Activated gamma-delta T cell treated with Interleukin-2 at 50 U/mL for 16 hours (primary cell): ENCODE data around the gene CIB2.
"Not testable (repeated sequence)": the region's sequence is repeated elsewhere in the genome, so short reads cannot be mapped to it uniquely, and the experiment has no call there.

Experiments
- DNase-seq: peaks from one replicate; pipeline ENCODE4 v3.0.0-alpha.2; 2020

The CIB2 gene

DNA sequence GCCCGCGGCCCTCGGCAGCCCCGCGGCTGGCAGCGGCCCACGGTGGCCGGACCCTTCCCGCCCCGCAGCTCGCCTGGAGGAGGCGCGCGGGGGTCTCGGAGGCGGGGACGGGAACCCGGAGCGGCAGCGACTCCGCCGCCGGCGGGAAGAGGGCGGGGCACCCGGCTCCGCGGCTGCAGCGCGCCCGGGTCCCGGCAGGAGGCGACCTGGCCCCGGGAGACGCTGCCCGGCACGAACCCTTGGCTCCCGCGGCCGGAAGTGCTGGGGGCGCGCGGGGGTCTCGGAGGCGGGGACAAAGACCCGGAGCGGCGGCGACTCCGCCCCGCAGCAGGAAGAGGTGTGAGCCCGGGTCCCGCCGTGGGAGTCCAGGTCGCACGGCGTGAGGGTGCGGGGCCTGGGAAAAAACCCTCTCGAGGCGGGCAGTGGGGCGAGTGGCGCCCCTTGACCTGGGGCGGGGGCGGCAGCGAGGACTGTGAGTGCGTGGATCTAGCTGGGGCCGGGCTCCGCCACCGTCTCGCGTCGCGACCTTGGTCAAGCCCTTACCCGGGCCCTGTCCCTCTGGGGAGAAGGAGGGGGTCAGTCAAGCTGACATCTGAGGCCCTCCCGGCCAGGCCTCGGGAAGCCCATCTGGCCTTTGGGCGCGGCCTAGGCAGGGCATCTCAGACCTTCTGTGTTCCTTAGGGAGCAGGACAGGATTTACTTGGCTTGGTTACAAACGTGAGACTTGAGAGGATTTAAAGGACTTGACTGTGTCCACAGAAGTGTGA, at the start of gene CIB2:
CIB2 (minus strand) TSS at position 151 of the 767 bp plus-strand sequence. CDS start 230 bp downstream, outside the sequence.
- DNase-seq: peak; percentile 71

GRCh38 chr15:78179906-78180305, 48.7 kb upstream of the CIB2 start:
- no peak for DNase-seq

- DNase-seq: no peak
Observed at GRCh38 chr15:78179286-78179840, 48.1 kb upstream of the CIB2 start.

GRCh38 chr15:78178064-78178463, 46.8 kb upstream of the CIB2 start:
- no peak for DNase-seq

DNA sequence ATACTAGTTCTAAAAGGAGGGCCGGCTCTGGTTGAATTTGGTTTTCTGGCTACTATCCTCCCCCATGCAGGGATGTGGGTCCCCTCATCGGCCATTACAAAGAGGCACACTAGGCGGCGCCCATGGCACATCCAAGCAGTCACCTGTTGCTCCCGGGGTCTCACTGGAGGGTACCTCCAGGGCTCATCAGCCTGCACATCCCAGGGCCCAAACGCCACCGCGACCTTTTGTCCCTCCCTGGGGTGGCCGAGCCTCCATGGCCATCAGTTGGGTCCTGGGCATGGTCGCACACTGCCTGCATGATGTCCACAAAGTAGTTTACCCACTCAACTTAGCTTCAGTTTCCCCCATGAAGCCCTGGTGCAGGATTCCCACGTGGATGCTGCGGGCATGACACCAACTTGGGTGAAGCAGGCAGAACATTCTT, 46.2 kb upstream of the CIB2 start:
- DNase-seq: peak; percentile 19

DNA sequence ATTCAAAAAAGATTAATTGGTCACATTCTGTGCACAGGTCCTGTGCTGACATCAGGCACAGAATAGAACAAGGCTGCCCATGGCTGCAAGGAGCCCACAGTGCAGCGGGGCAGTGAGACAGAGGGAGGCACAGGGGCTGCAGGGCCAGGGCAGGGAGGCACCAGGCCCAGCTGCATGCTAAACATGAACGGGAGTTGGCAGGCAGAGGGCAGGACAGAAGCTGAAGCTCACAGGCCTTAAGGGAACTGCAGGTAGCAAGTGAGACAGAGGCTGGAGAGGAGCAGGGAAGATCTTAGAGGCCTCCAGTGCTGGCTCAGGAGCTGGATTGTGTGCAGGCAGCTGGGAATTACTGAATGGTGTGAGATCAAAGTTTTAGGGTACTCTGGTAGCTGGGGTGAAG, 44.1 kb upstream of the CIB2 start:
- no peak for DNase-seq

DNA sequence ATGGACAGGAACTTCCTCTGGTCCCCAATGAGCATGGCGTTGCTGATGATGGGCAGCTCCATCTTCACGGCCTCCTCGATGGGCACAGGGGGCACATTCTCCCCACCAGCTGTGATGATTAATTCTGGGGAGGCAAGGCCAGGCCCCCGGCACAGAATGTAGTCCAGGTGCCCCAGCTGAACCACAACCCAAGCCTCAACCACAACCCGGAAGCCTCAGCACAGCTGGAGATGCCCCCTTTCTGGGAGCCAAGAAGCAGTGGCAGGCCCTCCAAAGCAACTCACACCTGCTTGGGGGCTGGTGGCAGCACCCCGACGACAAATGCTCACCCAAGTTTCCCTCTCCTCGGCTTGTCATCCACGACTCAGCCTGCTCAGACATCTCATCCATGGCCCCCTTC, 43.2 kb upstream of the CIB2 start:
- no peak for DNase-seq

DNA sequence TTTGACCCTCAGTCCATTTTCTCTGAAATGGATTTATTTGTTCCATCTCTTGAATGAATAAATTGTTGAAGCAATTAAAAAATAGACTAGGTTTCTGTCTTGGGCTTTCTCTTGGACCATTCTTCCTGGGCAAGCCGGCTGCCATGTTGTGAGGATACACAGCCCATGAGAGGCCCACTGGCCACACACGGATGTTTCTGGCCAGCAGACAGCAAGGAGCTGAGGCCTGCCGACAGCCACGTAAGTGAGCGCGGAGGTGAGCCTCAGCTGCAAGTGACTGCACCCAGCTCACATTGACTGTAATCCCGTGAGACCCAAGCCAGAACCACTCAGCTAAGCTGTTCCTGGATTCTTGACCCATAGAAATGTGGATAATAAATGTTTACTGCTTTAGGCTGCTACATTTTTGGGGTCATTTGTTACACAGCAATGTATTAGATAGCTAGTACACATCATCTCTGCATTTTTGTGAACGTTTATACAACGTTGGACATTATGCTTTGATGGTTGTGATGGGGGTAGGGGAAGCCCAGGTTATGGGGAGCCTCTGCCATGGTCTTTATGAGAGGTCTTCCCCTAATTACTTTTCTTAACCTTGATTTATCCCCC, 40.7 kb upstream of the CIB2 start:
- no peak for DNase-seq

DNA sequence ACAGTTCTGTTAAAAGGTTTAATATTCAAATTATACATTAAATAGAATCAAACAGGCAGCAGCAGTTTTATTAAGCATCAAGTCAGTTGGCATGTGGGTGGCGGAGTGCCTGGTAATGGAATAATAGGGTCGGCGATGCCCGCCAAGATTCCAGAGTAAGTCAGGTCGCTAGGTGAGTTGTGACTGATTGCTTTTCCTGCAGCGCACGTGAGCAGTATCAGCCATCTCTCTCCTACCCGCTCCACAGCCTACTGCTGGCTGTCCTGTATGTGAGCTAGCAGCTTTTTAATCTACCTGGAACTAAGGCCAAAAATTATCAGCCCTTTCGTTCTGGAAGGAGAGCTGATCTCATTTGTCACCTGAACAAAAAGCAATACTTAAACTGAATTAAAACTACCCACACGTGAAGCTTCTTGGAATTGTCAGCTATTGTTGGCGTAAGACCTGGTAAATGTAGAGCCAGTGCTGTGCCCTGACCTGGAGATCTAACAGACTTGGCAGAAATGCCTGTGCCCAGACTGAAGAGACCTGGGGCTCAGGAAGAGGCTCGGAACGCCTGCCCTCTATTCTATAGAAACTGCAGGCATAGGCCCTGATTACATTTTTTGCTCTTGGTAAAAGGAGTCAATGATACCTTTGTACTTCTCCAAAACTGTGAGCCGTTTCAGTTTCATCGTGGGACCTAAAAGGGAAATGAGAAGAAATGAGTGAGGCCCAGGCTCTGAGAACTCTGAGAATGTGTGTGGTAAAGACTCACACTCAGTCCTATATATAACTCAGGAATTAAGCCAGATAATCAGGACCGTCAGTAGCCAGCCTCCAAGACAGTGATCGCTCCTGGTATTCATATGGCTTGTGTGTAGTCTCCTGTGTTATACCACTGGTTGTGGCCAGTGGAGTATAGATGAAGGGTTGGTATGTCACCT, 39.9 kb upstream of the CIB2 start:
- no peak for DNase-seq

DNA sequence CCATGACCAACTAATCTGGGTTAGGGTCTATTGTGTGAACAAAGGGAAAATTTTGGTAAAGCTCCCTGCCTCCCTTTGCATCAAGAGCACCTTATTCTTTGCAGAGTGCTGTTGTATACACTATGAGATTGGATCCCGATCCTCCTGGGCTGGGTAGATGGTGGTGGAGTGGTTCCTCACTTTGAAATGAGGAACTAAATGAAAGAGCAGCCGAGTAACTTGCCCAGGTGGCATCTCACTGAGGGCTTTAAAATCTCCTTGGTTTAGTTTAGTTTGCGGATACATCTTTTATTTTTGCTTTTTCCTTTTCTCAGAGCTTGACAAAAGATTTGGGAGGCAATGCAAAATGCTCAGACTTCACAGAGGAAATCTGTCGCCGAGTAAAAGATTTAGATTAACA, 37.4 kb upstream of the CIB2 start:
- DNase-seq: no peak

DNA sequence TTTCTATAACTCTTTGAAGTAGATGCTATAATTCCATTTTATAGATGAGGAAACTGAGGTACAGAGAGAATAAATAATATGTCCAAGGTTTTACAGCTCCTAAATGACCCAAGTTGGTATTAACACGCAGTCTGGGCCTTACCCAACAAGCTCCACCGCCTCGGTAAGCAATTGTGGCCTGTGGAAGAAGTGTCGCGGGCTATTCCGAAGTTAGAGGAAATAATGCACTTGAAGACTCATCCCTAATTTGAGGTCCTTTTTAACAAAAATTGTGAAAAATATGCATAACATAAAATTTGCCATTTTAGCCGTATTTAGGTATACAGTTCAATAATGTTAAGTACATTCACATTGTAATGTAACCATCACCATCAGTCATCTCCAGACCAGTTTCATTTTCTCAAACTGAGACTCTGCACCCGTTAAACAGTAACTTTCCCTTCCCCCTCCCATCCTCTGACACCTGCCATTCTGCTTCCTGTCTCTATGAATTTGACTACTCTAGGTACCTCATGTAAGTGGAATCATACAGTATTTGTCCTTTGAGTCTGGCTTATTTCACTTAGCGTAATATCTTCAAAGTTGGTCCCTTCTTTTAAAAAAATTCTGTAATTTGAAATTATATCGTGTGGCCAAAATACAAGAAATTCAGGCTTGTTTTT, 36.1 kb upstream of the CIB2 start:
- no peak for DNase-seq

DNA sequence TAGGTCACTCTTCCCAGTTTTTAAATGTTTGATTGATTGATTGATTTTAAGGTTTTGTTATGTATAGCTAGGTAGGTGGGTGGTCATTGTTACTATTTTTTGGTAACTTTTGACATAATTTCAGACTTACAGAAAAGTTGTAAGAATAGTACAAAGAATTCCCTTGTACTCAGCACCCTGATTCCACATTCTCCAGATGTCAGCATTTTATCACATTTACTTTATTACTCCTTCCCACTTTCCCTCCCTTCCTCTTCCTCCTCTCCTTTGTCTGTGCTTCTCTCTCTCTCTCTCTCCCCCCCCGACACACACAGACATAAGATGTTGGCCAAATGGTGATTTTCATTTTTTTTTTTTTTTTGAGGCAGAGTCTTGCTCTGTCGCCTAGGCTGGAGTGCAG, 32.8 kb upstream of the CIB2 start:
- no peak for DNase-seq

DNA sequence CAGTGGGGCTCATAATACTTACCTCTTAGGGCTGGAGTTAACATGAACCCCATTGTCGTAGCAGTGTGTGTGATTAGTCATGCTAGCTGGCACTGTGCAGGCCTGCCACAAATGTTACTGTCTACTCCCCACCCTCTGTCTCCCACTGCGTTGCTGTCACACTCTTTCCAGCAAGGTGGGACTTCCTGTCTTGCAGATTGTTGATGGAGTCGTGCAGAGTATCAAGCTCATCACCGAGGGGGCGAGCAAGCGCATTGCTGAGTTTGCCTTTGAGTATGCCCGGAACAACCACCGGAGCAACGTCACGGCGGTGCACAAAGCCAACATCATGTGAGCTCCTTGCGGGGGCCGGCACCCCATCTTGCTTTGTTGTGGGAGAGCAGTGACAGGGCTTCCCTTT, 30.8 kb upstream of the CIB2 start:
- DNase-seq: peak; percentile 14

DNA sequence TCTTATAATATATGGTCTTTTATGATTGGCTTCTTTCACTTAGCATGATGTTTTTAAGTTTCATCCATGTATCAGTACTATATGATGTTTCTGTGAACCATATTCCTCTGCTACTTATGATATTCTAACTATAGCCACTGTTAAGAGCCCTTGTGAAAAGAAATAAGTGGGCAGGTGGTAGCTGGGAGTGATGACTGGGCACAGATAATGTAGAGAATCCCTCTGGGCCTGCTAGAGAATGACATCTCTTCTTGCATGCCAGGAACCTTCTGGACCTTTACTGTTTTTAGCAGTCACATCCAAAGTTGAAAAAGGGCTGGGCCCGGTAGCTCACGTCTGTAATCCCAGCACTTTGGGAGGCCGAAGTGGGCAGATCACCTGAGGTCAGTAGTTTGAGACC, 28.1 kb upstream of the CIB2 start:
- DNase-seq: no peak

DNA sequence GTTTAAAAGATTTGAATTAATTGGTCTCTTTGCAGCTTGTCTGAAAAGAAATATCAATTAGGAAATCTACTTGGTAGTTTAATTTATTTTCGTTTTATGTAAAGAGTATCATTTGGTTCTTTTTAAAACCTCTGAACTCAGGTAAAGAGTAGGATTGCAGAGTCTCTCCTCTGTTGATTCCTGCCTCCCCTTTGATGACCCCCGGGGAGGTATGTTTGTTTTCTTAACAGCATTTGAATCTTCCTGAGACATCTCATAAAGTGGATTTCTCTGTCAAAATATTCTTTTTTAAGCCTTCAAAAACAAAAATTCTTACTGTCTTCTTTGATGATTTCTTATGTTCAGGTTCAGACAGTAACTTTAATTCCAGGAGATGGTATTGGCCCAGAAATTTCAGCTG, 26.0 kb upstream of the CIB2 start:
- DNase-seq: no peak

DNA sequence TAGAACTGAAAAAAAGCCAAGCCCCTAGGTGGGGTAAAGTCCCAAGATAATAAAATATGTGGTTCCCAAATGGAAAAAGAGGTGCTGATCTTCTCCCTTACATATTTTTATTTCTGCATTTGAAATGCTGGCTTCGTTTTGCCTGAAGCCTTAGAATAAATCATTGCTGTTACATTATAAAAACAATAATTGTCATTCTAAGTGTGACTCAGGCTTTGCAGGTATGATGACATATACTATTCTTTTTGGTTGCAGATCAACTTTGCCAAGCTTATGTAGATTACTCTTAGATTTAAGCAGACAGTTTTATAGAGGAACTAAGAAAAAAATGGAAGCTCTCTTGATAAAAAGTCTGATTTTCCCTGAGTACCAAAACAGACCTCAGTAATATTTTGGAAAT, 25.4 kb upstream of the CIB2 start:
- DNase-seq: no peak

- no peak for DNase-seq
Observed at GRCh38 chr15:78155355-78155939, 24.2 kb upstream of the CIB2 start.

DNA sequence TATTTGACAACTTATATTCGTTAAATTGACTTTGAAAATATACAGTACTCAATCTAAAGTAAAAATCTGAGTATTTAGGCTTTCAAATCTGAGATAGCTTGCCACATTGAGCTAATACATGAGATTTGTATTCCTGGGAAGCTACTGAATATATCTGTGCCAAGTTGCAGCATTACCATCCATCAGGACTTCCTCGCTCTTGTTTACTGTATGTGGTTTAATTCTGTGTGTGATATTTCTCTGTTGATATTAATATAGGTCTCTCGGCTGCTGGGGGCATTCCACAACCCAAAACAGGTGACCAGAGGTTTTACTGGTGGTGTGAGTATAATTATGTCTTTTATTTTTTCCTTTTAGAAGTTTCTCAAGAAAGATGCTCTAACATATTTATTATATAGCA, 23.7 kb upstream of the CIB2 start:
- no peak for DNase-seq

GRCh38 chr15:78151075-78151474, 19.8 kb upstream of the CIB2 start:
- DNase-seq: not testable (repeated sequence)

GRCh38 chr15:78149805-78150751, 18.8 kb upstream of the CIB2 start:
- DNase-seq: no peak
